C4-2B (cell line): ENCODE results near the gene SLC35A2.

Experiments used
- CTCF ChIP-seq: fragments of 450-650 bp; conservative IDR thresholded peaks from 2 replicates; pipeline ENCODE4 v1.5.1; 2017; ENCODE audit warnings: mild to moderate bottlenecking
- ZFX ChIP-seq: fragments of 450-650 bp; IDR thresholded peaks from 2 replicates; pipeline ENCODE4 v1.6.1; 2017

- TF ChIP-seq CTCF (no peak), ZFX (no peak)
Measured at GRCh38 chrX:48909703-48910294, 1.6 kb downstream of the SLC35A2 start.
